HG02678 (cell line): Measurements from ENCODE around the gene TXLNA.

Experiments
- ATAC-seq: cut with Tn5 transposase; IDR thresholded peaks from one replicate; pipeline ENCODE4 v1.9.1; 2021; ENCODE audit warnings: mild to moderate bottlenecking, moderate library complexity; ENCODE audit not compliant: unreplicated experiment

TXLNA gene

GRCh38 chr1:32242341-32242851 is 62.9 kb downstream of the TXLNA start:
- ATAC-seq = no peak

- no peak for ATAC-seq
Observed at GRCh38 chr1:32246888-32247273, 67.4 kb downstream of the TXLNA start, which contains the start of gene FAM167B. TSS of gene FAM167B (plus strand) at chr1:32247222. CDS start at chr1:32247422, 200 bp downstream.

DNA sequence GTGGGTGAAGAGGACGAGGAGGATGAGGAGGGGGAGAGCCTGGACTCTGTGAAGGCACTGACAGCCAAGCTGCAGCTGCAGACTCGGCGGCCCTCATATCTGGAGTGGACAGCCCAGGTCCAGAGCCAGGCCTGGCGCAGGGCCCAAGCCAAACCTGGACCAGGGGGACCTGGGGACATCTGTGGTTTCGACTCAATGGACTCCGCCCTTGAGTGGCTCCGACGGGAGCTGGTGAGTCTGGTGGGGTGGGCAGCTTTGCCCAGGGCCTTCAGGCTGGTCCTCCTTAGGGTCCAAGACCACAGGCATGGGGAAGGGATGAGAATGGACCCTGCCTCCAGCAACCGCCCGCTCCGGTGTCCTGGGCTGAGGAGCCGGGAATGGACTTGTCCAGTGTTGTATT is 68.0 kb downstream of the TXLNA start:
- ATAC-seq = no peak
